ENCODE data around the gene RBPMS2.
"Not testable (repeated sequence)": the region's sequence is repeated elsewhere in the genome, so short reads cannot be mapped to it uniquely, and the experiment has no call there.

The RBPMS2 gene

DNA sequence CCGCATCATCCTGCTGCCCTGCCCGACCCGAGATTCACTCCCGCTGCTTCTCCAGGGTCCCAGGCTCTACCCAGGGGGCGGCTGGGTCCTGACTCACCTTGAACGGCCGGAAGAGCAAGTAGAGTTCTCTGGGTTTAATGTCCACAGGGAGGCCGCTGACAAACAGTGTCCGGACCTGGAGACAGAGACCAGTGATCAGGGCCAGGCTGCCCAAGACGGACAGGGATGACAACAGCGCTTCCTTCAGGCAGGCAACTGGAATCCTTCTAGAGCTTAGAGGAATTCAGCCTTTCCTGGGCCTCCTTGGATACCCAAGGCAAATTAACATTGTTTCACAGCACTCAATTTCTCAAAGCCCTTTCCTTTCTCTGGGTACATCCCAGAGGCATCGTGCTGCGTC, 23.9 kb downstream of the RBPMS2 start:
- DNase-seq = no peak

DNA sequence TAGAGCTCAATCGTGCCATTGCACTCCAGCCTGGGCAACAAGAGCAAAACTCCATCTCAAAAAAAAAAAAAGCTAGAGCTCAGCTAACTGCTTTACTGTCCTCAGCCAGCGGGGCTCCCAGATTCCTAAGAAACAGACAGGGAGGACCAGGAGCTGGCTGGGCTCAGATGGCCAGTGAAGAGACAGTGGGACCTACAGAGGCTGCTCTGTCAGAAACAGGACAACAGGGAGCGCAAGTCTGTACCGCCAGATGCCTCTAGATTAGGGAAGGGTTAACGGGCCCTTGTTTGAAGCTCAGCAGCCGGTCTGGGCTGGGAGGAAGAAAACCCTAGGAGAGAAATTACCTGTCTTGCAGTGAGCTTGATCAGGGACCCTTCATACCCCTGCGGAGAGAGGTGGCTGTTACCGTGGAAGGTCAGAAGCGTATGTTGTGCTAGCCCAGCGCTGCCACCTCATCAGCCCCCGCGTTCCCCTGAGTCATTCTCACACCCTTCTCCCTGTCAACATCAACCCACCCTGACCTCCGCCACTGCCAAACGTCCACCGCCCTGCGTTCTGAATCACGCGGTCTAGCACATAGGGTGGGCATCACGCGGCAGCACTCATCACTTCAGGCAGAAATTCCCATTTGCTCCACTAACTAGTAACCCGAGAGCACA, 25.3 kb downstream of the RBPMS2 start:
- DNase-seq = no peak

DNA sequence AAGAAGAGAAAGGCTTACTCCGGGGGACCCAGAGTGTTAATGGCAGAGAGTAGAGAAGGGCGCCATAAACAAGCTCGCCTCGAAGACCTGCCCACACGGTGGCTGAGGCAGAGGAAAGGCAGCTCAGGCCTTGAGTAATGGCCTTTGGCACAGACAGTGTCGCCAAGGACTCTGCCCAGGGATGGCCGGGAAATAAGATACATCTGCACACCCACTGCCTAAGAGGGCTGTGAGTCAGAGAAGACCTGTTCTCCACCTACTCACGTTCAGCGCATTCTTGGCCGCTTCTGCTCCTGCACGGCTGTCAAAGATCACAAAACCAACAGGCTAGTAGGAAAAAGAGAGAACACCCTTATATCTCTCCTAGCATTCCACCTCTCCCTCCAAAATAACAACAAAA, 26.2 kb downstream of the RBPMS2 start:
- DNase-seq = no peak

DNA sequence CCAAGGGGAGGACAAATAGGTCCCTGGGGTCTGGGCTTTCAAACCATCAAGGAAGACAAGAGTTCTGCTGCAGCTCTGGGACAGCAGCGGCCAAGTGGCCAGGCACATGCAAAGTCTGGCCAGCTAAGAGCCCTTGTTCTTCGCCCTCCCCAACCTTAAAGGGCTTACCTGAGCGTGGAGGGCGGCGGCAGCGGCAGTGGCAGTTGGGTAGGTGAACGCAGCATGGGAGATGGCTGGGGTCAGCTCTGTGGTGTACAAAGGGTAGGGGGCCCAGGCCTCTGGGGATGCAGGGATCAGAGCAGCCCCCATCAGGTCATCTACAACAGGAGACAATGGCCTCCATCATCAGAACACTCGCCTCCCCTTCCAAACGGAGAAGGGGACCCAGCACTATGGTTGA, 27.1 kb downstream of the RBPMS2 start:
- no peak for DNase-seq

DNA sequence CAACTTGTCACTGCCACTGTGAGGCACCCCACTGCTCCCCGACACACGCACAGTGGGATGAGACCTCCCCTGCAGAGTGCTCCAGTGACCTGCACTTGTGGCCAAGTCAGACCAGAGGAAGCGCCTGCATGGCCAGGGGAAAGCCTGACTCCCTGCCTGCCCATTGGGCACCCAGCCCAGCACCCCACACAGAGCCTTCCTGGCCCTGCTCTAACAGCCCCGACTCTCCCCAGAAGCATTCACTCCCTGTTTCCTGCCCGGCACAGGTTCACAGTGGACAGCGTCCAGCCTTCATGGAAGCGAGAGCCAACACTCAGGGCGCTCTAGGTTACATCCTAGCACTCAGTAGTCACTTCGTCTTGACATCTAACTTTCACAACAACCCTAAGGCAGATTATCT, 27.8 kb downstream of the RBPMS2 start:
- DNase-seq = no peak

DNA sequence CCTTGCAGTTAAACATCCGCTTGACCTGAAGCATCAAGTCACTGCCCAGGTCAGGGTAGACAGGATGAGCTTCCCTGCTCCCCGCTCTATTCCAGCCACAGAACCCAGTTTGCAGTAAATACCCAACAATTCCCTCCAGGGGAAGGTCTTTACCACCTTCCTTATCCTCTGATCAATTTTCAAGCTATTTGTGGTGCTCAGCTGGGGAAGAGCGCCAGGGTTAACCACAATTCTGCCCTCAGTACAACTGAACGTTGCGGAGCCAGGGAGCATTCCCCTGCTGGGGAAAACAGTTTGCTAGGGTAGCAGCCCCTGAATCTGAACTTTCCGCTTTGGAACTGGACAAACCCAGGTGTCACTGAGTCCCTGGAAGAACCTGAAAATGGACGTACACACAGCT, 28.5 kb downstream of the RBPMS2 start:
- no peak for DNase-seq

DNA sequence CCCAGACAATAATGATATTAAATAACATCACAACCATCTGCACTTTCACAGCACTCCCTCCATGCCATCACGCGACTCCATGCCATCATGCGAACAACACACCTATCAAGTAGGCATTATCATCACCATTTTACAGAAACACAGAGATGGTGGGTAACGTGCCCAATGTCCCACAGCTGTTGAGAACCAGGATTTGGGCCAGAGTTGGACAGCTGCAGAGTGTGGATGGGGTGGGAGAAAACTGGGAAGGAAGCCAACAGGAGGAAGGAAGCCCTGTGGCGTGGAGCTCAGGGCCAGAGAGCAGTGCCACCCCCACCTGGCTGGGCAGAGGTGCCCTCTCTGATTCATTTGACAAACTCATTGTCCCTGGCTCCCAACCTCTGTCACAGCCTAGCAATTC, 29.0 kb downstream of the RBPMS2 start:
- DNase-seq = no peak

DNA sequence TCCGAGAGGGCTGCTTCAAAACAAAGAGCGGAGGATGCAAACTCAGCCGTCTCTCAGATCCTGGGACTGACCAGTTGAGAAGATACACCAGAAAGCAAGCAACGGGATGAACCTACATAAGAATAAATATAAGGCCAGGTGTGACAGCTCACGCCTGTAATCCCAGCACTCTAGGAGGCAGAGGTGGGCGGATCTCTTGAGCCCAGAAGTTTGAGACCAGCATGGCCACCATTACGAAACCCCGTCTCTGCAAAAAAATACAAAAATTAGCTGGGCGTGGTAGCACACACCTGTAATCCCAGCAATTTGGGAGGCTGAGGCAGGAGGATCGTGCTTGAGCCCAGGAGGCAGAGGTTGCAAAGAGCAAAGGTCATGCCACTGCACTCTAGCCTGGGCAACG, 31.7 kb downstream of the RBPMS2 start:
- no peak for DNase-seq

DNA sequence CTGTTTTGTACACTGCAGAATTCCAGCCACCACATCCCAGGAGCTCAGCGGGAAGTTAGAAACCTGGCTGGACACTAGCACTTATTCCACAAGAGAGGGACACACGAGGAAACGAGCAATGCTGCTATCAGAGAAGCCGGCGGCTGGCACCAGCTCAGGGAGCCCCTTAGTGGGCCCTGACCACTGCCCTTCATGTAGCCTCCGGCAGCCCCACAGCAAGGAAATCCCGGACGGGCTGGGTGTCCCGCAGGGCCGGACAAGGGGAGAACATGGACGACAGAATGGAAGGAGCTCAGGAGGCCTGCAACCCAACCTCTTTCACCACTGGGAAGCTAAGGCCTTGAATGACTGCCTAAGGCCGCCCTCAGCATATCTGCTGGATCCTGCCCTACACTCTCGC, 32.5 kb downstream of the RBPMS2 start:
- no peak for DNase-seq

DNA sequence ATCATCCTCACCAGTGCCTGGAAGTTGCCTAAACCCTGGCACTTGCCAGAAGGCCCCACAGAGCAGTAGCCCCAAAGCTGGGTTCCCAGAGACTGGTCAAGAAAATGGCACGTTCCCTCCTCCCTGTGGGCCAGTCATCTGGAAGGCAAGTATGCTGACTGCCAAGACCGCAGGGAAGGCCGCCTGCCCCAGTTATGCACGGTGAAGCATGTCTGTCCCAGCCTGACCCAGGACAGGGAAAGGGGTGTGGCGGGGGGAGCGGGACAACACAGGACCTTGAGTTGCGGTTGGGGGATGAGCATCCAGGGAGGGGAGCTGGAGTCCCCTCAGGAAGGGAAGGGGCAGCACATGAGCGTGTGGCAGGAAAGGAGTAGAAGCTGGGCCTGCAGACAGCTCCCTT, 33.0 kb downstream of the RBPMS2 start:
- no peak for DNase-seq

DNA sequence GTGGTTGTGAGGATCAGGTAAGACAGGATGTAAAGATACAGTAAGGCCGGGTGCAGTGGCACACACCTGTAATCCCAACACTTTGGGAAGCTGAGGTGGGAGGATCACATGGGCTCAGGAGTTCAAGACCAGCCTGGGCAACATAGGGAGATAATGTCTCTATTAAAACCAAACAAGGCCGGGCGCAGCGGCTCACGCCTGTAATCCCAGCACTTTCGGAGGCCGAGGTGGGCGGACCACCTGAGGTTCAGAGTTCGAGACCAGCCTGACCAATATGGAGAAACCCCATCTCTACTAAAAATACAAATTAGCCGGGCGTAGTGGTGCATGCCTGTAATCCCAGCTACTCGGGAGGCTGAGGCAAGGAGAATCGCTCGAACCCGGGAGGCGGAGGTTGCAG, 33.7 kb downstream of the RBPMS2 start:
- not testable (repeated sequence) for DNase-seq

DNA sequence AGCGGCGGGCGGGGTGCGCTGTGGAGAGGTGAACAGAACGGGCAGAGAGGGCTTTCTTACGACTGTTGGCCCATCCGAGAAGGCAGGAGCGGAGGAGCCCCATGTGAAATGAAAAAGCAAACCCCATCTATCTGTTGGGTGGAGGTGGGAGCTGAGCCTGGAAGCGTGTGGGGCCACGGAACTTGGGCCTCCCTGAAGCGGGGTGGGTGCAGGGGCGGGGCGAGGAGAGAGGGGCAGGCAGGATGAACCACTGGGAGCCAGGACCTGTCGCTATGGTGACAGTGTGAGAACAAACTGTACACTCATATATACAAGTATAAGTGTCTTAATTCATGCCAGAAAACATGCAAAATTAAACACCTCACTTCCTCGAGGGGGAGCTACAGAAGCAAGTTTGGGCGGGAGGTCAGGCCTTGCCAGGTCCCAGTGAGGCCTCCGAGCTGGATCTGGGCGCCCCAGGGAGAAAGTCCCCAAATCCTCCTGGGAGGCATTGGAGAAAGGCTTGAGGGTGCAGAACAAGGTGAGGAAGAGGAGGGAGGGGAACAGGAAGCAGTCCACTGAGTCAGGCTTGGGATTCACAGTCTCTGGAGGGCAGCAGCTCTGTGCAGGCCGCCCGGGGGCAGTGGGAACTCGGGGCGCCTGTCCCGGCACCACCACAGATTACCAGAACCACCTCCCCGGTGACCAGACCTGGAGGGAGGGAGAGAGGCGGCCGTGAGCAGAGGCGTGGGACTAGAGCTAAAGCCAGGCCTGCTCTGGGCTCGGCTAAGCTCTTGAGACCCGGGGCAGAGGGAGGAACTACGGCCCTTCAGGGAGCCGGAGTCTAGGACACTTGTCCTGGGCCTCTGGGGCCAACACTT, 34.8 kb downstream of the RBPMS2 start:
- no peak for DNase-seq

DNA sequence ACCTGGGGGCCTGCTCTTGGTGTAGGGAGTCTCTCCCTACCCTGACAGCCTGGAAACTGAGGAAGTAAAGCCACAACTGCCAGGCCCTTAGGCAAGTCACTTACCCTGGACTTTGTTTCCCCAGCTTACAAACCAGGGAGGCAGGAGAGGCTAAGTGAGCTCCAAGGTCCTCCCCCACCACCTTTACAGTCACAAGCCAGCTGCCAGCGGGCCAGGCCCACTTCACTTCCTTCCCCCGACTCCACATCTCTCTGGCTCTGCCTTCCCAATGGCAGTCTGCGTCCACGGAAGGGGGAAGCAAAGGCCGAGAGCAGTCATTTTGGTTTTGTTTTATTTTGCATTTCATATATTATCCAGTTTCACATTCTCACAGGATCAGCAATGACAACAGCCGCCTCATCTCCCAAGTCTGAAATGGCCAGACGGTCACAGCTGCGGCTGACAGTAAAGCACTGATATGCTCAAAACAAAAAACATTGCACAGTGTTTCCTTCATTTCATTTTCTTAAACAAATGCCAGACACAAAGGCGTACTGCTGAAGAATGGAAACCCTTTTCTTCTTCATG, 35.7 kb downstream of the RBPMS2 start:
- no peak for DNase-seq

DNA sequence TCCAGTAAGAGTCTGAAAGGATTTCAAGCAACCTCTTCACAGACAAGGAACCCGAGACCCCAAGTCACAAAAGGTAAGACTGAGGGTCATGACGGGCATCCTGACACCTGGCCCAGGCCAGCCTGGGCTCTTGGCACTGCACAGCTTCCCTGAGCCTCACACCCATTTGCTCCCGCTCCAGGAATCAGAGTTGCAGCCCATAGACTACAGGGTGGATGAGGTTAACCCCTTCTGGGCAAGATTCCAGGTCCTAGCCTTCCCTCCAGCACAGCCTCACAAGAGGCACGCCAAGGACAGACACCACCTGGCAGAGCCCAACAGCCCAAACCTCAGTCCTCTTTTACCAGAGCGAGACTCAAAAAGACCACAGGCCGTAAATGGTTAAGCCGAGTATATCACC, 36.2 kb downstream of the RBPMS2 start:
- DNase-seq = peak; percentile 26

DNA sequence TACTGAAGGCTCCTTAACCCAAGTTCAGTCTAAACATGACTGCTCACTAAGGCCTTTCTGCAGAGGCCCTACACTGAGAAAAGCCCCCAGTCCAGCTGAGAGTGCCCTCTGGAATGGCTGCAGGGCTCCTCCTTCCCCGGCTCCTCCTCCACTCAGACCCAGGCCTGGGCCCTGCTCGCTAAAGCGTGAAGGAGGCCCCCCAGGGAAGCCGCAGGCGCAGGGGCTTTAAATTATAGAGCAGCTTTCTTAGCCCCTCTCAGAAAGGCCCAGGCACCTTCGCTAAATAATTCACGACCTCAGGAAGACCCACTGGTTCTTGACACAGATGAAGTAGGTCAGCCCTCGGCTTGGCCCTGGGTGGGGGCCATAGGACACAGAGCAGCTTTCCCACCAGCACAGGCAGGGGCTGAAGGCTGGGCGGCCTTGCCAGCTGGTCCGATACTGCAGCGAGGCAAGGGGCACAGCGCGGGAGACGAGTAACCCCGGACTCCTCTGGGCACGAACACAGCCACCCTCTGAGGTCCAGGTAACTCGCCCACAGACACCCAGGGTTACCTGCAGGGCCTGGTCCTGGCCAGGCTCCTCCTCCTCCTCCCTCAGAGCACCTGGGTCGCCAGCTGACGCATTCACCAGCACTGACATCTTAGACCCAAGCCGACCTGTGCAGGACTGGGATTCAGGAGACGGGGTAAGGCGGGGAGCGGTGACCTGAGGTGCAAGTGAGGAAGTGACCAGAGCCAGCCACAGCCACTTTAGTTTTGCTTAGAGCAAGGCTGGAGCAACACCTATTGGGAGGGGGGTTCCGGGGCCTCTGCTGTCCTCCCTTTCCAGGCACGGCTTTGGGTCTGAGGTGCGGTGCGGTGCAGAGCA, 36.9 kb downstream of the RBPMS2 start:
- no peak for DNase-seq

DNA sequence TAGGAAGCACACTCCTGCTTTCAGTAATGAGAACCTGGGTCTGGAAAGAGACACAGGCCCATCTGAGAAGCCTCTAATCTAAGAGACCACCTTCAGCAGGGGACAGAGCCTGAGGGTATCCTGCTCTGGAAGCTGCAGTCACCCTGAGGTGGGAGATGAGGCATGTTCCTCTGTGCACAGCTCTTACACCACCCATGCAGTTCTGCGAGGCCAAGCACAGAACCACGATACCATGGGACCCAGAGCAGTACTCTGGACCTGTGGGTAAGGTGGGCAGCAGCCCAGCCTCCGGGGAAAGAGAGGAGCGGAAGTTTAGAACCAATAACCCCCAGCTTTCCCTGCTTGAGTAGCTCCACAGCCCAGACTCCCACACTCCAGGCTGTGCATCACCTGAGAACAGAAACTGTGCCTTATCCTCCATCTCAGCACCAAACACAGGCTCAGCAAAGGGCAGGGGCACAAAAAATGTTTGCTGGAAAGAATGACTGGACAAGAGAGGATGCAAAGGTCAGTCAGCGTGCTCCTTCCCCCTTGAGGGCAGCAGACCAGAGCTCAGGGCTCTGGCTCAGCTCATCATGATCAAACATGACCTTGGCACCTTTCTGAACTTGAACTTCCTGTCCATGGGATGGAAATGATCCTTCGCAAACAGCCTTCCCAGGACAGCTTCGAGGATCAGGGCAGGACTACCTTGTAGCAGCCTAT, 43.1 kb downstream of the RBPMS2 start:
- no peak for DNase-seq

DNA sequence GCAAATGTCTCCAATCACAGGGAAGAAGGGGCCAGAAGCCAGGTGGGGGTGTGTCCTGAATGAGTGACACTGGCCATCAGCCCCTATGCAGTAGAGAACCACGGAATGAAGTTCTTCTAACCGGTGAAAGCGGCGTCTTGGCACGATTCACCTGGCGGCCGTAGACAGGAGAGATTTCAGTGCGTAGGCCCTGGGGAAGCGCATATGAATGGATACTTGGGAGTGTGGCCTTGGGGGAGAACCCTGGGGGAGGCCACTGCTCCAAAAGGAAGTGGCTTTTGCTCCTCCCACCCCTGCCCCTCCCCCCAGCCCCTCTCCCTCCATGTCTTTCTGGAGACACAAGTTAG, 43.6 kb downstream of the RBPMS2 start:
- DNase-seq = no peak

DNA sequence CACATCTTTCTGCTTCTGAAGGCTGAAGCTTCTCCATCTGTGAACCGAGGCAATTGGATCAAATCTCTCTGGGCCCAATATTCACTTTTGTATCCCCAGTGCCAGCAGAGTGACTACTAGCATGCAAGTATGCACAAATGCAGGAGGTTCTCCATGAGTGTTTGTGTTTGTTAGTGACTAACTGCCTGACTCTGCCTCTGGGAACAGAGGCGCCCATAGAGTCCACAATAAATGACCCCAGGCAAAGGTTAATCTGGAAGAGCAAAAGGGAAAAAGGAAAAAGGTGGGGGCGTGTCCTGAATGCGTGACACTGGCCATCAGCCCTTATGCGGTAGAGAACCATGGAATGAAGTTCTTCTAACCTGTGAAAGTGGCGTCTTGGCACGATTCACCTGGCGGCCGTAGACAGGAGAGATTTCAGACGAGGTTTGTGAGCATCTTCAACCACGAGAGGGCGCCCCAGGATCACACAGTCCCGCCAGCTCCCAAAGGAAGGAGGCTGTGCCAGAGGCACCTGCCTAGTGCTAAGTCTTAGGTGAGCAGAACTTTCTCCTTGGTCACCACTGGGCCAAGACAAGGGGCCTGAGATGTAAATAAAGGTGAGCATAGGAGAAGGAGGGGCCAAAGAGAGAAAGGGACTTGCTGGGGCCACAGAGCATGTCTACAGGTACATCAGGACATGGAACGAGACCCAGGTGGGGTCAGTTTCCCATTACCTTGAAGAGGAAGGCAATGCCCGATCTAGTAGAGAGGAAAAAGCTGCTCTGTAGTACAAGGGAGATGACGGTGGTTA, 44.2 kb downstream of the RBPMS2 start:
- peak; percentile 90 for DNase-seq

DNA sequence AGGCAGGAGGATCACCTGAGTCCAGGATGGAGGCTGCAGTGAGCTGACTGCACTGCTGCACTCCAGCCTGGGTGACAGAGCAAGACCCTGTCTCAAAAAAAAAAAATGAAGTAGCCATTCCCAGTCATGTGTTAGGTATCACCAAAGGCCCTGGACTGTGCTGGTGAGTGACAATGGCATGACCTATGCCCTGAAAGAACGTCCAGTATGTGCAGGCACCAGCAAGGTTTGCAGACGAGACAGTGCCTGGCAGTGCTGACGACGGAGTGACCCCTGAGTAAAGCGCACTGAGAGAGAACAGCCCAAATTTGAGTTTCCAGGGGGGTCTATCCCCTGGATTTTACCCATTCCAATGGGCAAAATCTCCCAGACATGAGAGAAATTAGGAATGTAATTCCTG, 45.2 kb downstream of the RBPMS2 start:
- no peak for DNase-seq

DNA sequence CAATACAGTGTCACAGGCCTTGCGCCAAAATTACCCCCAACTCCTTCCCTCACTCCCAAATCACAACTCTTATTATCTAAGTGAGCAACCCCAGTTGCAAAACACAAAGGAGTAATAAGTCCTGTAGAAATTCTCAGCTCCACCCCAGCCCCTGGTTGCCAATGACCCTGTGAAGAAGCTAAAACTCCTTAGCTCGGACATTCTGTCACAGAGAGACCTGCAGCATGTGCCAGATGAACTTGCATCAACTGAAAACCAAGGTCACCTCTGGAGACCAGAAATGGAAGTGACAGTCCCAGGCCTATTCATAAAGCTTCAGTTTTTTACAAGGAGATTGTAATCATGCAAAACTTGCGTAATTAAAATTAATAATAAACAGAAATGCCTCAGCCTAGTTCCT, 55.2 kb downstream of the RBPMS2 start:
- no peak for DNase-seq

DNA sequence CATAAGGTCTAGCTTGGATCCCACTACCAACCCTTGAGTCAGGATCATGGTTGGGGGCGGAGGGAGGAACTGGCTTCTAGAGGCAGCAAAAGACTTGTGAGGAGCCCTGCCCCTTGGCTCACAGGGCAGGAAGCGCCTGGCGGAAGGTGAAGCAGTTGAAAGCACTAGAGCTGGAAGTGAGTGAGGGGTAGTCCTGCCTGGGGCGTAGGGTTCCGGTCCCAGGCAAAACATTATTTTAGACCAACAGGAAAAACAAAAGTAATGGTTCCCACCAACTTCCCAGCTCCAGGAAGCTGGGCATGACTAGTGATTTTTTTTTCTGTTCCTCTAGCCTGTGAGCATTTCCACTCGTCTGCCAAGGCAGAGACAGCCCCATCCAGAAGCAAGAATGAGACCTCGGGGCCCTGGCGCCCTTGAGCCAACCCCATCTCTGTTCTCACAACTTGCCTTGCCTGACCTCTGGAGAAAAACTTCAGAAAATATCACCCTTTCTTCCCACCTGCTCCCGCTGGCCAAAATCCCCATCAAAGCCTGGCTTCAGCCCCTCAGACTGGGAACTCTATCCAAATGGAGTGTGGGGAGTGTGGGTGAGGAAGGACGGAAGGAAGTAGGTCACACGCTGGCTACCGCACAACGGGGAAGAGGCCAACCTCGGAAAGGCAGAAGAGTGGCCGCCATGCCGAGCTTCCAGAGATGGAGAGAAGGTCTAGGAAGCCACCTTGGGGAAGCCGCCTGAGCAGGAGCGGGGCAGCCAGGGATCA, 57.5 kb downstream of the RBPMS2 start:
- DNase-seq = no peak

Data from NCI-H1105 (cell line).